ENCODE measurements around the gene UBE2A. TPM values are rescaled to one million over a fixed set of nuclear protein-coding genes. Genes with fewer than 3 reads are reported as not detected.
A peak's percentile ranks its signal among the peaks of the same experiment; 100 is the strongest.

UBE2A gene
- total RNA-seq, 3 donors from 2014 or later (not counting 1 experiment from before 2014, with no cell fraction given) = 88.4 to 125 (median 91.0) TPM

DNA sequence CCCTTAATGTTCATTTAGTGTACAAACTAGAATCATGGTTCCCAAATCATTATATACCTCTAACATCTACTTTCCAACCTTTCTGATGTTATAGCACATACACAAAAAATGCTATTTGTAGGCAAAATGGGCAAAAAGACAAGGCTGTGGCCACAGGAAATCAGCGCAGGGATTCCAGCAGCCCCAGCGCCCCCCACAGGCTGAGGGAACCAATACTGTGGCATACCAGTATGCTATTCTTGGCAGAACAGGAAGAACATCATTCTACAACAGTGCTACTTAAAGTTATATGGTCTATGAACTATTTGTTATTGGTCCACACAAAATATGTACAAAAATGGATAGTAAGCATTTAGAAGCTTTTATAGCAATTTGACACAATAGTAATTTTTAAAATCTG is 34.5 kb upstream of the UBE2A start:
- Mint-ChIP-seq H3K27me3 (ENCODE audit: low read depth in 2 of 2) (no peaks in the 10 kb centered on the region), H3K36me3 (no peaks in the 10 kb centered on the region), H3K4me1 (no peaks in the 10 kb centered on the region), H3K4me3 (no peak overlapping the region), H3K9me3 (no peaks in the 10 kb centered on the region), H3K27ac (no peak overlapping the region)
- DNase-seq = peak in 1 of 2 donors; percentile 3
- ATAC-seq = no peak
- intact Hi-C loops (cut with micrococcal nuclease) = no loop called here
- no peak overlapping the region for H3K27ac ChIP-seq (ENCODE audit: low read length)
- H3K27me3 ChIP-seq (ENCODE audit: control insufficient read depth, insufficient read depth, low read length) = no peaks in the 10 kb centered on the region
- no peaks in the 10 kb centered on the region for H3K9me3 ChIP-seq (ENCODE audit: control insufficient read depth, insufficient read depth, low read length)
- H3K4me3 ChIP-seq (ENCODE audit: low read length) = no peak overlapping the region
- WGBS (ENCODE audit: insufficient coverage) = 8% methylated on average over 2 of the region's 2 CpGs
- TF ChIP-seq, protein P1, sequence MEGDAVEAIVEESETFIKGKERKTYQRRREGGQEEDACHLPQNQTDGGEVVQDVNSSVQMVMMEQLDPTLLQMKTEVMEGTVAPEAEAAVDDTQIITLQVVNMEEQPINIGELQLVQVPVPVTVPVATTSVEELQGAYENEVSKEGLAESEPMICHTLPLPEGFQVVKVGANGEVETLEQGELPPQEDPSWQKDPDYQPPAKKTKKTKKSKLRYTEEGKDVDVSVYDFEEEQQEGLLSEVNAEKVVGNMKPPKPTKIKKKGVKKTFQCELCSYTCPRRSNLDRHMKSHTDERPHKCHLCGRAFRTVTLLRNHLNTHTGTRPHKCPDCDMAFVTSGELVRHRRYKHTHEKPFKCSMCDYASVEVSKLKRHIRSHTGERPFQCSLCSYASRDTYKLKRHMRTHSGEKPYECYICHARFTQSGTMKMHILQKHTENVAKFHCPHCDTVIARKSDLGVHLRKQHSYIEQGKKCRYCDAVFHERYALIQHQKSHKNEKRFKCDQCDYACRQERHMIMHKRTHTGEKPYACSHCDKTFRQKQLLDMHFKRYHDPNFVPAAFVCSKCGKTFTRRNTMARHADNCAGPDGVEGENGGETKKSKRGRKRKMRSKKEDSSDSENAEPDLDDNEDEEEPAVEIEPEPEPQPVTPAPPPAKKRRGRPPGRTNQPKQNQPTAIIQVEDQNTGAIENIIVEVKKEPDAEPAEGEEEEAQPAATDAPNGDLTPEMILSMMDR (IDR thresholded peaks at IDR 0.05) = no peak
- H3K4me1 ChIP-seq (ENCODE audit: control insufficient read depth, insufficient read depth, low read length) = no peaks in the 10 kb centered on the region
- H3K36me3 ChIP-seq (ENCODE audit: control insufficient read depth, insufficient read depth, low read length) = peaks cover 3% of the 10 kb centered on the region

DNA sequence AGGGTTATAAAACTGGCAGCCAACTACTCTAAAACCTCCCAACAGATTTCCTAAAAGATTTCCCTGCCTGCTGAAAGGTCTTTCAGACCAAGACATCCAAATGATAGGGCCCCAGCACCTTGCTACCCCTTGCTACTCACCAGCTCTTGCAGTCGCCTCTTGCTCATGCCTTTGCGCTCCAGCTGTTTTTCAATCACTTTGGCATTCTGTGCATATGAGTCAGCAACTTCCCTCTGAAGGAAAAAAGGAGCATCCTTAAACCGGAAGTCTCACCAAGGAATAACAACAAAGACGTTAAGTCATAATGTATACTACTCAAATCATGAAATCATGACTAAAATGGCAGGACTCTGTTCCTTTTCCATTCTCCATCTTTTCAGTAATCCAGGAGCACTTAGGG is 33.2 kb upstream of the UBE2A start:
- intact Hi-C loops (cut with micrococcal nuclease) = no loop called here
- Histone ChIP-seq H3K4me3 (ENCODE audit: low read length) (no peak overlapping the region), H3K27ac (ENCODE audit: low read length) (no peak overlapping the region), H3K36me3 (ENCODE audit: control insufficient read depth, insufficient read depth, low read length) (peaks cover 3% of the 10 kb centered on the region), H3K27me3 (ENCODE audit: control insufficient read depth, insufficient read depth, low read length) (no peaks in the 10 kb centered on the region), H3K4me1 (ENCODE audit: control insufficient read depth, insufficient read depth, low read length) (no peaks in the 10 kb centered on the region), H3K9me3 (ENCODE audit: control insufficient read depth, insufficient read depth, low read length) (no peaks in the 10 kb centered on the region)
- DNase-seq = no peak
- no peaks in the 10 kb centered on the region for H3K27me3 Mint-ChIP-seq (ENCODE audit: low read depth in 2 of 2)
- H3K36me3 Mint-ChIP-seq = no peaks in the 10 kb centered on the region
- no peak overlapping the region for H3K27ac Mint-ChIP-seq
- ATAC-seq = no peak
- WGBS (ENCODE audit: insufficient coverage) = 93% methylated on average over 3 of the region's 4 CpGs
- no peaks in the 10 kb centered on the region for H3K4me1 Mint-ChIP-seq
- TF ChIP-seq, protein P1 (IDR thresholded peaks at IDR 0.05) = no peak
- H3K4me3 Mint-ChIP-seq = no peak overlapping the region
- H3K9me3 Mint-ChIP-seq = no peaks in the 10 kb centered on the region

DNA sequence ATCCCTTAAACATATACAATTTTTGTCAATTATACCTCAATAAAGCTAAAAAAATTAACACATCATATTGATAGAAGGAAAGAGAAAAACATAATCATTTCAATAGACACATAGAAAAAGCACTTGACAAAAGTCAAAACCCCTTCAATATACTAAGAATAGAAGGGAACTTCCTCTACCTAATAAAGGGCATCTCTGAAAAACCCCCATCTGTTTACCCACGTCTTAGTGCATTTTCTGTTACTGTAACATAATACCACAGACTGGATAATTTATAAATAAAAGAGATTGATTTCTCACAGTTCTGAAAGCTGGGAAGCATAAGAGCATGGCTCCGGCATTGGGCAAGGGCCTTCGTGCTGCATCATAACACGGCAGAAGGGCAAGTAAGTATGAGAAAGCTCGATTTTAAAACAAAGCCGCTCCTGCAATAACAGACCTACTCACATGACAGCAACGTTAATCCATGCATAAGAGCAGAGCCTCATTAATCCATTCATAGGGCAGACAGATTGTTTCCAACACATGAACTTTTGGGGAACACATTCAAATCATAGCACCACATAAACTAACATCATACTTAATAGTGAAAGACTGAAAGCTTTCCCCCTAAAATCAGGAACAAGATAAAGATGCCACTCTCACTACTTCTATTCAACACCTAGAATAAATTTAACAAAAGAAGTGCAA is 24.9 kb upstream of the UBE2A start:
- 59% methylated on average over 6 of the region's 7 CpGs for WGBS (ENCODE audit: insufficient coverage)
- Histone ChIP-seq H3K4me3 (ENCODE audit: low read length) (no peak overlapping the region), H3K27me3 (ENCODE audit: control insufficient read depth, insufficient read depth, low read length) (no peaks in the 10 kb centered on the region), H3K9me3 (ENCODE audit: control insufficient read depth, insufficient read depth, low read length) (no peaks in the 10 kb centered on the region), H3K4me1 (ENCODE audit: control insufficient read depth, insufficient read depth, low read length) (no peaks in the 10 kb centered on the region), H3K36me3 (ENCODE audit: control insufficient read depth, insufficient read depth, low read length) (no peaks in the 10 kb centered on the region), H3K27ac (ENCODE audit: low read length) (no peak overlapping the region)
- DNase-seq (no peak), ATAC-seq (no peak)
- no peak overlapping the region for H3K27ac Mint-ChIP-seq
- no peaks in the 10 kb centered on the region for H3K36me3 Mint-ChIP-seq
- TF ChIP-seq, protein P1 (IDR thresholded peaks at IDR 0.05) = no peak
- H3K27me3 Mint-ChIP-seq (ENCODE audit: low read depth in 2 of 2) = no peaks in the 10 kb centered on the region
- no peak overlapping the region for H3K4me3 Mint-ChIP-seq
- no peaks in the 10 kb centered on the region for H3K9me3 Mint-ChIP-seq
- H3K4me1 Mint-ChIP-seq = peaks cover 0 to 5% of the 10 kb centered on the region in 2 donors
- intact Hi-C loops (cut with micrococcal nuclease) = no loop called here

DNA sequence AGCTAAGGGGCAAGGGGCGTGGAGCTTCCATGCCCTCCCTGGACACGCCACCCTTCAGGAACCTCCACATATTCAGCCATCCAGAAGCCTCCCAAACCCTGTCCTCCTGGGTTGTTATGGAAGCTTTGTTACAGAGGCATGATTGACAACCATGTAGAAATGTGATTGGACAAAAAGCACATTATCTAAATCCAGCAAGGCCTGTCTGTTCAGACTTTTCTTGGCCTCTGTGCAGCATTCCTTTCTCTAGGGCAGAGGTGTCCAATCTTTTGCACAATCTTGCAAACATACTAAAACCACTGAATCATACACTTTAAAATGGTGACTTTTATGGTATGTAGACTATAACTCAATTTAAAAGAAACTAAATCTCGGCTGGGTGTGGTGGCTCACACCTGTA is 21.9 kb upstream of the UBE2A start:
- H3K27me3 Mint-ChIP-seq (ENCODE audit: low read depth in 2 of 2) = no peaks in the 10 kb centered on the region
- peaks cover 4% of the 10 kb centered on the region for H3K36me3 ChIP-seq (ENCODE audit: control insufficient read depth, insufficient read depth, low read length)
- no peaks in the 10 kb centered on the region for H3K9me3 ChIP-seq (ENCODE audit: control insufficient read depth, insufficient read depth, low read length)
- H3K4me1 ChIP-seq (ENCODE audit: control insufficient read depth, insufficient read depth, low read length) = no peaks in the 10 kb centered on the region
- no peaks in the 10 kb centered on the region for H3K9me3 Mint-ChIP-seq
- no peak overlapping the region for H3K27ac ChIP-seq (ENCODE audit: low read length)
- H3K4me1 Mint-ChIP-seq = peaks cover 0 to 10% of the 10 kb centered on the region in 2 donors
- H3K27ac Mint-ChIP-seq = no peak overlapping the region
- no peaks in the 10 kb centered on the region for H3K27me3 ChIP-seq (ENCODE audit: control insufficient read depth, insufficient read depth, low read length)
- TF ChIP-seq, protein P1 (IDR thresholded peaks at IDR 0.05) = no peak
- H3K36me3 Mint-ChIP-seq = no peaks in the 10 kb centered on the region
- no peak for DNase-seq
- no peak overlapping the region for H3K4me3 ChIP-seq (ENCODE audit: low read length)
- intact Hi-C loops (cut with micrococcal nuclease) = no loop called here
- no peak for ATAC-seq
- no CpG with 5 or more reads among the region's 3 CpGs for WGBS (ENCODE audit: insufficient coverage)
- no peak overlapping the region for H3K4me3 Mint-ChIP-seq
